Gastroesophageal sphincter (tissue), 3 donors: ENCODE results near the gene ZNF541.

ENCODE experiments used
- CTCF ChIP-seq, 4 experiments: fragments of 200-600 bp in 2 of 4; fragments of 450-650 bp in 2 of 4; sonication (generic) in 1 of 4; IDR thresholded peaks; one replicate each; pipeline ENCODE4 v1.5.1; 2017 to 2019; ENCODE audit warnings: antibody characterized with exemption in 4 of 4, mild to moderate bottlenecking in 2 of 4, moderate library complexity in 2 of 4
- EP300 ChIP-seq: sonication (generic); formaldehyde crosslinking; IDR thresholded peaks from one replicate; pipeline ENCODE4 v1.6.1; 2017; ENCODE audit warnings: antibody characterized with exemption, mild to moderate bottlenecking
- POLR2A ChIP-seq, 2 donors: fragments of 450-650 bp; IDR thresholded peaks; one replicate each; pipeline ENCODE4 v1.6.1; 2017; ENCODE audit warnings: antibody characterized with exemption in 2 of 2, mild to moderate bottlenecking in 2 of 2, moderate library complexity in 1 of 2
- POLR2AphosphoS5 ChIP-seq: sonication (generic); formaldehyde crosslinking; IDR thresholded peaks from one replicate; pipeline ENCODE4 v1.6.1; 2017; ENCODE audit warnings: antibody characterized with exemption

- TF ChIP-seq CTCF (IDR thresholded peaks at IDR 0.05) (no peak), EP300 (no peak), POLR2A (IDR thresholded peaks at IDR 0.05) (no peak), POLR2AphosphoS5 (no peak)
Measured at GRCh38 chr19:47610902-47611301, 38.0 kb upstream of the ZNF541 start.
